ENCODE measurements around the gene CMTR1. TPM values are rescaled to one million over a fixed set of nuclear protein-coding genes. Genes with fewer than 3 reads are reported as not detected.

The CMTR1 gene
- total RNA-seq, 1 experiment from 2014 or later, result 24.5 TPM

- H3K4me1 Mint-ChIP-seq (ENCODE audit: insufficient read depth, unreplicated experiment), result no peaks in the 10 kb centered on the region
- no peaks in the 10 kb centered on the region for H3K27me3 Mint-ChIP-seq (ENCODE audit: insufficient read depth, unreplicated experiment)
- CTCF ChIA-PET, result interaction anchor here (0.7 to 1.5 kb wide), 4 partner anchors 9 to 157 kb away, joined by 3 to 6 read pairs (median 4); no protein-coding TSS in a partner anchor
- intact Hi-C loops (cut with micrococcal nuclease), result no loop called here
- H3K9me3 Mint-ChIP-seq (ENCODE audit: unreplicated experiment), result no peaks in the 10 kb centered on the region
- DNase-seq (ENCODE audit: unreplicated experiment), result peak; percentile 30
- peaks cover 40% of the 10 kb centered on the region for H3K36me3 Mint-ChIP-seq (ENCODE audit: insufficient read depth, unreplicated experiment)
- H3K27ac Mint-ChIP-seq (ENCODE audit: low read depth, unreplicated experiment), result no peak overlapping the region
- TF ChIP-seq CTCF (IDR thresholded peaks at IDR 0.05; ENCODE audit: unreplicated experiment), result no peak
- BruUV-seq (replicated peaks), result no TSS peak
- H3K4me3 Mint-ChIP-seq (ENCODE audit: unreplicated experiment), result no peak overlapping the region
- POLR2A ChIA-PET, result no interaction called here
Observed at GRCh38 chr6:37480118-37480736, 47.2 kb downstream of the CMTR1 start.

GRCh38 chr6:37480951-37481534, 48.0 kb downstream of the CMTR1 start:
- BruUV-seq (replicated peaks), result no TSS peak
- POLR2A ChIA-PET, result no interaction called here
- no peaks in the 10 kb centered on the region for H3K27me3 Mint-ChIP-seq (ENCODE audit: insufficient read depth, unreplicated experiment)

GRCh38 chr6:37481711-37482605, 48.9 kb downstream of the CMTR1 start:
- Mint-ChIP-seq H3K36me3 (ENCODE audit: insufficient read depth, unreplicated experiment) (peaks cover 25% of the 10 kb centered on the region), H3K4me3 (ENCODE audit: unreplicated experiment) (no peak overlapping the region), H3K27ac (ENCODE audit: low read depth, unreplicated experiment) (no peak overlapping the region), H3K4me1 (ENCODE audit: insufficient read depth, unreplicated experiment) (no peaks in the 10 kb centered on the region), H3K27me3 (ENCODE audit: insufficient read depth, unreplicated experiment) (no peaks in the 10 kb centered on the region), H3K9me3 (ENCODE audit: unreplicated experiment) (no peaks in the 10 kb centered on the region)
- no peak for TF ChIP-seq CTCF (IDR thresholded peaks at IDR 0.05; ENCODE audit: unreplicated experiment)
- no peak for DNase-seq (ENCODE audit: unreplicated experiment)
- BruUV-seq (replicated peaks), result no TSS peak
- ChIA-PET POLR2A (no interaction called here), CTCF (interaction anchor here (0.7 to 1.3 kb wide), 4 partner anchors 84 to 211 kb away, joined by 3 to 6 read pairs (median 4); no protein-coding TSS in a partner anchor)
- intact Hi-C loops (cut with micrococcal nuclease), result no loop called here

More at GRCh38 chr6:37480951-37481534, 48.0 kb downstream of the CMTR1 start:
- Mint-ChIP-seq H3K4me3 (ENCODE audit: unreplicated experiment) (no peak overlapping the region), H3K27ac (ENCODE audit: low read depth, unreplicated experiment) (no peak overlapping the region), H3K4me1 (ENCODE audit: insufficient read depth, unreplicated experiment) (no peaks in the 10 kb centered on the region), H3K36me3 (ENCODE audit: insufficient read depth, unreplicated experiment) (peaks cover 32% of the 10 kb centered on the region), H3K9me3 (ENCODE audit: unreplicated experiment) (no peaks in the 10 kb centered on the region)
- CTCF ChIA-PET, result interaction anchor here (0.7 to 1.5 kb wide), 5 partner anchors 44 to 212 kb away, joined by 3 to 6 read pairs (median 4); no protein-coding TSS in a partner anchor
- intact Hi-C loops (cut with micrococcal nuclease), result no loop called here
- no peak for DNase-seq (ENCODE audit: unreplicated experiment)
- TF ChIP-seq CTCF (IDR thresholded peaks at IDR 0.05; ENCODE audit: unreplicated experiment), result no peak

Data from MCF 10A (cell line).